ENCODE results near the gene EPS8.

The EPS8 gene

GRCh38 chr12:15797818-15798217 is 8.6 kb upstream of the EPS8 start:
- TF ChIP-seq ZFX (IDR thresholded peaks at IDR 0.05), result no peak
- TF ChIP-seq, protein P1, sequence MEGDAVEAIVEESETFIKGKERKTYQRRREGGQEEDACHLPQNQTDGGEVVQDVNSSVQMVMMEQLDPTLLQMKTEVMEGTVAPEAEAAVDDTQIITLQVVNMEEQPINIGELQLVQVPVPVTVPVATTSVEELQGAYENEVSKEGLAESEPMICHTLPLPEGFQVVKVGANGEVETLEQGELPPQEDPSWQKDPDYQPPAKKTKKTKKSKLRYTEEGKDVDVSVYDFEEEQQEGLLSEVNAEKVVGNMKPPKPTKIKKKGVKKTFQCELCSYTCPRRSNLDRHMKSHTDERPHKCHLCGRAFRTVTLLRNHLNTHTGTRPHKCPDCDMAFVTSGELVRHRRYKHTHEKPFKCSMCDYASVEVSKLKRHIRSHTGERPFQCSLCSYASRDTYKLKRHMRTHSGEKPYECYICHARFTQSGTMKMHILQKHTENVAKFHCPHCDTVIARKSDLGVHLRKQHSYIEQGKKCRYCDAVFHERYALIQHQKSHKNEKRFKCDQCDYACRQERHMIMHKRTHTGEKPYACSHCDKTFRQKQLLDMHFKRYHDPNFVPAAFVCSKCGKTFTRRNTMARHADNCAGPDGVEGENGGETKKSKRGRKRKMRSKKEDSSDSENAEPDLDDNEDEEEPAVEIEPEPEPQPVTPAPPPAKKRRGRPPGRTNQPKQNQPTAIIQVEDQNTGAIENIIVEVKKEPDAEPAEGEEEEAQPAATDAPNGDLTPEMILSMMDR (conservative IDR thresholded peaks at IDR 0.05), result no peak
- H3K27ac ChIP-seq, result no peak overlapping the region

- H3K27ac ChIP-seq, result no peak overlapping the region
- no peak for TF ChIP-seq ZFX (IDR thresholded peaks at IDR 0.05)
- TF ChIP-seq, protein P1 (conservative IDR thresholded peaks at IDR 0.05), result no peak
Observed at GRCh38 chr12:15796493-15797141, 7.4 kb upstream of the EPS8 start.

DNA sequence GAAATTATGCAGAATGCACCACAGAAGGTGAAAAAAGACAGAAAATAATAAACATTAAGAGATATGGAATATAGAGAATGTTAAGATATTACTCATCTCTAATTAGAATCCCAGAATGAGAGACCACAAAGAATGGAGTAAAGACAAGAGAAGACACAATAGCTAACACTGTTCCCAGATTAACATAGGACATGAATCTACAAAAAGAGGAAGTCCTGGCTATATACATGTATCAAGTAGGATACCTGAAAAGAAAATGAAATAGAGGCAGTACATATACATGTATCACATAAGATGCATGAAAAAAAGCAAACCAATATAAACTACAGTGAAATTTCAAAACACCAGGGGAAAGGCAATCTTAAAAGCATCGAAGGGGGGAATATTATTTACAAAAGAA is 5.6 kb upstream of the EPS8 start:
- no peak overlapping the region for H3K27ac ChIP-seq
- TF ChIP-seq, protein P1 (conservative IDR thresholded peaks at IDR 0.05), result no peak
- no peak for TF ChIP-seq ZFX (IDR thresholded peaks at IDR 0.05)

GRCh38 chr12:15794196-15794595 is 5.0 kb upstream of the EPS8 start:
- no peak for TF ChIP-seq ZFX (IDR thresholded peaks at IDR 0.05)
- TF ChIP-seq, protein P1 (conservative IDR thresholded peaks at IDR 0.05), result no peak
- no peak overlapping the region for H3K27ac ChIP-seq

DNA sequence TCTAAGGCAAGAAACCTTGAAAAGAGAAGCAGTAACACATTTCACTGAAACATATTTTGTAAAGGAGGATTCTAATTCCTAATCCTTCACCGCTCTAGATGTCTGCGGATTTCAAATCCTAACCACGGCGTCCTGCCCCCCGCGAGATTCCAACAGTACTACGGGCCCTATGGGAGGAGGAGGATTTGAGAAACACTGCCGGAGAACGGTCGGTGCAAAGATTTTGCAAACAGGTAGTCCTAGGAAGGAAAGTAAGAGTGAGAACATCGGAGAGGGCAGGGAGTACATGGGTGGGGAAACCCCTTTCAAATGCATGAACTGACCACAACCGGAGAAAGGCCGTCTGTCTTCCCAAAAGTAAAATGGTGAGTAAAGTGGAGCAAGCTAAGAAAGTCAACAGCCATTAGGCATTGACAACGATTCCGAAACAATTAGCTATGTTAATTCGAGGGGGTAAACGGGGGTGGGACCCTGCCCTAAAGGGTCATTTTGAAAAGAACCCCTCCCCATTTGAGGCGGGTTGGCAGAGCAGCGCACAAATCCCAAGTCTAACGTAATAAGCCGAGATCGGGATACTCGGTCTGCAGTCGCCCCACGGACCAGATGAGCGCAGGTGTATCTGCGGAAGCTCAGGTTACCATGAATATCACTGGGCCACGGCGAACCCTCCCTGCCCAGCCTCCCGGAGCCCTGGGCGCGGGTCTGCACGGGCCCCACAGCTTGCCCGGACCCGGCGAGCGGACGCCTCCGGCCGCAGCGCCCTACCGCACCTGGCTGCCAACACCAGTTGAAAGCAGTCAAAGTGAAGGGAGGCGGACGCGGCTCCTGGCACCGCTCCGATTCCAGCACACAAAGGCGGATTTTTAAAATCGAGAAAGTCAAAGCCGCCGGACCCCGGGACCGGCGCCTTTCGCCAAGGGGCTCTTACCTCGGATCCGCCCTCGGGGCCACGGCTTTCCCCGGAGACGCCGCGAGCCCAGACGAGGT is 662 bp downstream of the EPS8 start:
- H3K27ac ChIP-seq, result peak overlapping the region; percentile 67
- TF ChIP-seq, protein P1 (conservative IDR thresholded peaks at IDR 0.05), result no peak
- TF ChIP-seq ZFX (IDR thresholded peaks at IDR 0.05), result no peak

DNA sequence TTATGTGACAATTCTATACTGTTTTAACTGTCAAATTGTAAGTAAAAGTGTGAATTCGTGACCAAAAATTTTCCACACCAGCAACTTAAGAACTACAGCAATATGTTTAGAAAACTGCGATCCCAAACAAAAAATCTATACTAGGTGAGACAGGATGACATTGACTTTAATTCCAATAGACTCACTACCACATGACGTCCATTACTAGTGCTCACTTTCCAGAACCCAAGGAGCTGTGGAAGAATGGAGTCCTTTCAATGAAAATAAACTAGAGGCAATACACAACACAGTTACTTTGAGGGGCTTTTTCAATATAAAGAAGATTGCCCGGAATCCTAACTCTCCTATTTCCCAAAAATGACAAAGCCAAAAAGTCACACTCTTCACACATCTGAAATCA is 1.4 kb downstream of the EPS8 start:
- H3K27ac ChIP-seq, result no peak overlapping the region
- no peak for TF ChIP-seq ZFX (IDR thresholded peaks at IDR 0.05)
- TF ChIP-seq, protein P1 (conservative IDR thresholded peaks at IDR 0.05), result no peak

DNA sequence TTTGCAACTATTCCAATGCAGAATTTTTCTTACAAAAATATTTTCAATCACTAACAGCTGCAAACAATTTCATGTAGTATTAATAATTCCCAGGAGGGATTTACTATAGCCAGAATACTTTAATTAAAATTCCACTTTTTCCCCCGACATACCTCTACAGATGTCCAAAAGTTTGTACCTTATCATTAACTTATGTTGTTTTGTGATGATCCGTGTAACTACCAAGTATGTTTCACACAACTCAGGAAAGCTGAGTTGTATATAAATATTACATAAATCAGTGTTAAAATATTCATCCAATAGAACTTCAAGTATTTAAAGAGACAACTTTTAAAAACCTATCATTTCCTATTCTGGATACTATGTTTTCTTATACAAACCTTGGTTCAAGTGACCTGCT is 2.4 kb downstream of the EPS8 start:
- no peak overlapping the region for H3K27ac ChIP-seq
- TF ChIP-seq, protein P1 (conservative IDR thresholded peaks at IDR 0.05), result no peak
- no peak for TF ChIP-seq ZFX (IDR thresholded peaks at IDR 0.05)

Data from C4-2B (cell line).